HCT116 (cell line): Measurements from ENCODE around the gene EXOC5. TPM values are rescaled to one million over a fixed set of nuclear protein-coding genes. Genes with fewer than 3 reads are reported as not detected.

Experiments used
- ATAC-seq: fragments of 200-7000 bp; cut with Tn5 transposase; 2 replicates; pipeline ENCODE4 v1.9.1; 2020; ENCODE audit warnings: mild to moderate bottlenecking, moderate library complexity
- BruUV-seq: library from RNA; stranded (reverse); fragments of 400-500 nt; replicated peaks from 2 replicates; lab custom pipeline; 2021; lab: Mats Ljungman, UMichigan
- CTCF ChIA-PET: fragments of 300-600 bp; sonication (Branson Sonifier 250); formaldehyde crosslinking; loops from one replicate; lab custom pipeline; 2021; ENCODE audit warnings: antibody characterized with exemption; lab: Charles Lee
- POLR2A ChIA-PET: fragments of 300-600, 350-600 bp; sonication (Branson Sonifier 250); formaldehyde crosslinking; loops from one replicate; lab custom pipeline; 2021; ENCODE audit warnings: antibody characterized with exemption; lab: Charles Lee
- RAD21 ChIA-PET, 2 experiments: fragments of 300-600 bp; sonication (Branson Sonifier 250); formaldehyde crosslinking; loops; one replicate each; lab custom pipeline; 2023; ENCODE audit warnings: low total read pairs in 2 of 2; ENCODE audit not compliant: uncharacterized antibody in 2 of 2, unreplicated experiment in 2 of 2, low non-redundant PET in 1 of 2; lab: Charles Lee
- DNase-seq: peaks from one replicate; pipeline ENCODE4 v3.0.0-alpha.2; 2010; ENCODE audit warnings: low read depth, low spot score
- H2AFZ ChIP-seq: fragments of 200-600 bp; shearing (Covaris generic), sonication (generic); 2 replicates; pipeline ENCODE4 v1.6.1; 2017; ENCODE audit warnings: low read depth, mixed run types, mixed read lengths, antibody characterized with exemption, low read length; ENCODE audit not compliant: poor library complexity, severe bottlenecking
- H3K27ac ChIP-seq: 2 replicates; pipeline ENCODE4 v1.5.1; 2012; ENCODE audit warnings: low read depth, low read length
- H3K27me3 ChIP-seq: fragments of 200-600 bp; sonication (generic); 2 replicates; pipeline ENCODE4 v1.6.1; 2016; ENCODE audit warnings: mixed run types, low read length, mixed read lengths; ENCODE audit not compliant: insufficient read depth
- H3K36me3 ChIP-seq, 2 experiments: fragments of 200-500 bp in 1 of 2; fragments of 200-600 bp in 1 of 2; sonication (Bioruptor generic) in 1 of 2; sonication (generic) in 1 of 2; 2 replicates each; pipeline versions ENCODE4 v1.5.1 to v1.6.1; 2014 to 2016; ENCODE audit warnings: low read length in 2 of 2, inconsistent platforms in 1 of 2, mixed read lengths in 1 of 2, mixed run types in 1 of 2; ENCODE audit not compliant: insufficient read depth in 2 of 2, control insufficient read depth in 1 of 2
- H3K4me1 ChIP-seq, 2 experiments: fragments of 200-600 bp in 1 of 2; sonication (generic) in 1 of 2; 2 replicates each; pipeline versions ENCODE4 v1.5.1 to v1.6.1; 2012 to 2017; ENCODE audit warnings: low read length in 2 of 2, inconsistent platforms in 1 of 2, mild to moderate bottlenecking in 1 of 2, mixed read lengths in 1 of 2, mixed run types in 1 of 2, moderate library complexity in 1 of 2; ENCODE audit not compliant: insufficient read depth in 2 of 2, control insufficient read depth in 1 of 2
- H3K4me2 ChIP-seq: fragments of 200-600 bp; sonication (generic); 2 replicates; pipeline ENCODE4 v1.6.1; 2017; ENCODE audit warnings: mixed run types, low read length, mixed read lengths
- H3K4me3 ChIP-seq, 2 experiments: fragments of 200-600 bp in 1 of 2; sonication (generic) in 1 of 2; replicated peaks in 1 of 2; 2 replicates each; pipeline ENCODE4 v1.5.1; 2011 to 2016; ENCODE audit warnings: low read length in 2 of 2, control low read depth in 1 of 2, low read depth in 1 of 2, mild to moderate bottlenecking in 1 of 2, mixed read lengths in 1 of 2, mixed run types in 1 of 2
- H3K79me2 ChIP-seq: fragments of 200-600 bp; sonication (generic); 2 replicates; pipeline ENCODE4 v1.6.1; 2017; ENCODE audit warnings: mild to moderate bottlenecking, mixed run types, low read length, moderate library complexity, mixed read lengths; ENCODE audit not compliant: insufficient read depth
- H3K9ac ChIP-seq: fragments of 200-600 bp; sonication (generic); 2 replicates; pipeline ENCODE4 v1.6.1; 2016; ENCODE audit warnings: low read length, mixed read lengths
- H3K9me2 ChIP-seq: fragments of 200-600 bp; sonication (generic), shearing (Covaris generic); 2 replicates; pipeline ENCODE4 v1.6.1; 2017; ENCODE audit warnings: mixed run types, mild to moderate bottlenecking, moderate library complexity; ENCODE audit not compliant: insufficient read depth
- H3K9me3 ChIP-seq, 2 experiments: fragments of 200-500 bp in 1 of 2; fragments of 200-600 bp in 1 of 2; sonication (Bioruptor generic) in 1 of 2; sonication (generic) in 1 of 2; 2 replicates each; pipeline ENCODE4 v1.6.1; 2014 to 2017; ENCODE audit warnings: low read length in 2 of 2, mixed read lengths in 2 of 2, inconsistent platforms in 1 of 2, low read depth in 1 of 2, mild to moderate bottlenecking in 1 of 2, mixed run types in 1 of 2, moderate library complexity in 1 of 2; ENCODE audit not compliant: control insufficient read depth in 1 of 2, insufficient read depth in 1 of 2
- H4K20me1 ChIP-seq: fragments of 200-600 bp; sonication (generic), shearing (Covaris generic); 2 replicates; pipeline ENCODE4 v1.6.1; 2017; ENCODE audit warnings: mixed run types, mild to moderate bottlenecking, moderate library complexity; ENCODE audit not compliant: insufficient read depth
- CBX3 ChIP-seq: IDR thresholded peaks from 2 replicates; pipeline ENCODE4 v1.6.1; 2012; ENCODE audit warnings: low read depth
- EGR1 ChIP-seq: IDR thresholded peaks from 2 replicates; pipeline ENCODE4 v1.6.1; 2012; ENCODE audit warnings: low read depth
- EZH2 ChIP-seq: fragments of 200-600 bp; sonication (generic); IDR thresholded peaks from 2 replicates; pipeline ENCODE4 v1.6.1; 2017; ENCODE audit warnings: antibody characterized with exemption, mixed run types
- FOSL1 ChIP-seq: IDR thresholded peaks from 2 replicates; pipeline ENCODE4 v1.6.1; 2012; ENCODE audit warnings: low read depth
- JUND ChIP-seq: IDR thresholded peaks from 2 replicates; pipeline ENCODE4 v1.6.1; 2012
- POLR2AphosphoS5 ChIP-seq: IDR thresholded peaks from 2 replicates; pipeline ENCODE4 v1.6.1; 2011; ENCODE audit warnings: mild to moderate bottlenecking, low read depth, low read length, moderate library complexity
- RAD21 ChIP-seq: IDR thresholded peaks from 2 replicates; pipeline ENCODE4 v1.6.1; 2012; ENCODE audit warnings: low read depth, mild to moderate bottlenecking
- SIN3A ChIP-seq: IDR thresholded peaks from 2 replicates; pipeline ENCODE4 v1.6.1; 2012; ENCODE audit warnings: low read depth
- SP1 ChIP-seq: IDR thresholded peaks from 2 replicates; pipeline ENCODE4 v1.6.1; 2012; ENCODE audit warnings: low read depth
- SRF ChIP-seq: IDR thresholded peaks from 2 replicates; pipeline ENCODE4 v1.6.1; 2012; ENCODE audit warnings: low read depth
- YY1 ChIP-seq: IDR thresholded peaks from 2 replicates; pipeline ENCODE4 v1.6.1; 2011; ENCODE audit warnings: low read length, low read depth, moderate library complexity, mild to moderate bottlenecking; ENCODE audit not compliant: insufficient replicate concordance; ENCODE audit errors: extremely low read depth
- ZFX ChIP-seq: fragments of 450-650 bp; IDR thresholded peaks from 2 replicates; pipeline ENCODE4 v1.6.1; 2017
- ZNF274 ChIP-seq: fragments of 200-500 bp; sonication (Bioruptor generic); IDR thresholded peaks from 2 replicates; pipeline ENCODE4 v1.6.1; 2014; ENCODE audit warnings: mild to moderate bottlenecking, low read depth, low read length, inconsistent platforms
- intact Hi-C: fragments of 100-400 bp; cut with micrococcal nuclease; formaldehyde crosslinking; loops from 2 replicates; pipeline ENCODE4 v1.10.0; 2022
- total RNA-seq: library from RNA; stranded (reverse); gene quantifications from one replicate; pipeline ENCODE4 v1.2.1, GENCODE V29; 2021; ENCODE audit not compliant: unreplicated experiment
- TF ChIP-seq, protein P1 (sequence below): IDR thresholded peaks from 2 replicates; pipeline ENCODE4 v1.6.1; 2012
- TF ChIP-seq, protein P2 (sequence below): IDR thresholded peaks from 2 replicates; pipeline ENCODE4 v1.6.1; 2012; ENCODE audit warnings: low read depth

Gene EXOC5
- total RNA-seq, 1 experiment from 2014 or later = 54.2 TPM

DNA sequence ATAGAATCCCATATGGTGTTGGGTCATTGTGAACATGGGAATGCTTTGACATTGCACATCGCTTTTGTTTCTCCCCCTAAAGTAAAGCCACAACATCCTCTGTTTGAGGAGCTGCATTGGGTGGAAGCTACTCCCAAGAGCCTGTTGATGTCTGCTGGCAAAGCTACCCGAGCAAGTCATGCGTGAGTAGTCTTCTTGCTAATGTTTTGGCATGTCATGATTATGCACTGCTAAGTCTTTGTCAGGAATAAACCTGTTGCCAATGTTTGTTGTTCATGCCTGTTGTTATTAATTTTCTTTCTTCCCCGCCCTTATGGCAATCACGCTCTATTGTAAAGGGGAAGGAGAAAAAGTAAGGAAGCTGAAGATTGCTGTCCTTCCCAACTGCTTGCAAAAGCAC lies 97.3 kb downstream of the EXOC5 start:
- no peak overlapping the region for H2AFZ ChIP-seq
- no peaks in the 10 kb centered on the region for H4K20me1 ChIP-seq
- no peak overlapping the region for H3K4me2 ChIP-seq
- H3K4me3 ChIP-seq = no peak overlapping the region
- ATAC-seq (no peak), DNase-seq (no peak)
- POLR2A ChIA-PET = no interaction called here
- CTCF ChIA-PET = no interaction called here
- intact Hi-C loops = loop anchor here (10.0 kb wide), 1 partner anchor 227 kb away; no protein-coding TSS in a partner anchor
- no peak overlapping the region for H3K9ac ChIP-seq
- no peaks in the 10 kb centered on the region for H3K4me1 ChIP-seq
- RAD21 ChIA-PET = no interaction called here
- no peak overlapping the region for H3K27ac ChIP-seq
- no peaks in the 10 kb centered on the region for H3K9me2 ChIP-seq
- H3K27me3 ChIP-seq = 0 out of 2 replicates have a peak, but pooled peaks cover 5% of the 10 kb centered on the region
- no TSS peak for BruUV-seq
- H3K36me3 ChIP-seq = no peaks in the 10 kb centered on the region
- no peaks in the 10 kb centered on the region for H3K9me3 ChIP-seq
- TF ChIP-seq, protein P1, sequence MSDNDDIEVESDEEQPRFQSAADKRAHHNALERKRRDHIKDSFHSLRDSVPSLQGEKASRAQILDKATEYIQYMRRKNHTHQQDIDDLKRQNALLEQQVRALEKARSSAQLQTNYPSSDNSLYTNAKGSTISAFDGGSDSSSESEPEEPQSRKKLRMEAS = no peak
- TF ChIP-seq RAD21 (no peak), YY1 (no peak), SRF (no peak), JUND (no peak), SP1 (no peak), SIN3A (no peak), FOSL1 (no peak), ZFX (no peak), EGR1 (no peak), POLR2AphosphoS5 (no peak), CBX3 (no peak), EZH2 (no peak), ZNF274 (no peak)
- TF ChIP-seq, protein P2, sequence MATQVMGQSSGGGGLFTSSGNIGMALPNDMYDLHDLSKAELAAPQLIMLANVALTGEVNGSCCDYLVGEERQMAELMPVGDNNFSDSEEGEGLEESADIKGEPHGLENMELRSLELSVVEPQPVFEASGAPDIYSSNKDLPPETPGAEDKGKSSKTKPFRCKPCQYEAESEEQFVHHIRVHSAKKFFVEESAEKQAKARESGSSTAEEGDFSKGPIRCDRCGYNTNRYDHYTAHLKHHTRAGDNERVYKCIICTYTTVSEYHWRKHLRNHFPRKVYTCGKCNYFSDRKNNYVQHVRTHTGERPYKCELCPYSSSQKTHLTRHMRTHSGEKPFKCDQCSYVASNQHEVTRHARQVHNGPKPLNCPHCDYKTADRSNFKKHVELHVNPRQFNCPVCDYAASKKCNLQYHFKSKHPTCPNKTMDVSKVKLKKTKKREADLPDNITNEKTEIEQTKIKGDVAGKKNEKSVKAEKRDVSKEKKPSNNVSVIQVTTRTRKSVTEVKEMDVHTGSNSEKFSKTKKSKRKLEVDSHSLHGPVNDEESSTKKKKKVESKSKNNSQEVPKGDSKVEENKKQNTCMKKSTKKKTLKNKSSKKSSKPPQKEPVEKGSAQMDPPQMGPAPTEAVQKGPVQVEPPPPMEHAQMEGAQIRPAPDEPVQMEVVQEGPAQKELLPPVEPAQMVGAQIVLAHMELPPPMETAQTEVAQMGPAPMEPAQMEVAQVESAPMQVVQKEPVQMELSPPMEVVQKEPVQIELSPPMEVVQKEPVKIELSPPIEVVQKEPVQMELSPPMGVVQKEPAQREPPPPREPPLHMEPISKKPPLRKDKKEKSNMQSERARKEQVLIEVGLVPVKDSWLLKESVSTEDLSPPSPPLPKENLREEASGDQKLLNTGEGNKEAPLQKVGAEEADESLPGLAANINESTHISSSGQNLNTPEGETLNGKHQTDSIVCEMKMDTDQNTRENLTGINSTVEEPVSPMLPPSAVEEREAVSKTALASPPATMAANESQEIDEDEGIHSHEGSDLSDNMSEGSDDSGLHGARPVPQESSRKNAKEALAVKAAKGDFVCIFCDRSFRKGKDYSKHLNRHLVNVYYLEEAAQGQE = no peak
- TF ChIP-seq, all 23 proteins: peak for 0
- H3K79me2 ChIP-seq = no peaks in the 10 kb centered on the region
